ENCODE data around the gene ACAN.

Gene ACAN

DNA sequence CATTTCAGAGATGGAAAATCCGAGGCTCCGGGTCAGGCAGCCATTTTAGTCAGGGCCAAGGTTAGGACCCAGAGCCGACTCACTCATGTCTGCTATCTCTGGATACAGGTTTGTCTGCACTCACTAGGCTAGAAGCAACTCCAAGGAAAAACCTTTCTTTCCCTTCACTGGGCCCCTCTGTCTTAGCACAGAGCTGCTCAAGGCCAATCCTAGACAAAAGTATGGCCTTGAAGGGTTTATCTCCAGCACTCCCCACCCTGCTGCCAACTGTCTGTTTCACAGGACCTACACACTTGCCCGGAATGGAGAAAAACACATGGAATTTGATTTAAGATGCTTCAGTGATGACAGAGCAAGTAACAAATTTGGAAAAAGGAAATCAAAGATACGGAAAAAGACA lies 25.6 kb downstream of the ACAN start:
- TF ChIP-seq, protein P1, sequence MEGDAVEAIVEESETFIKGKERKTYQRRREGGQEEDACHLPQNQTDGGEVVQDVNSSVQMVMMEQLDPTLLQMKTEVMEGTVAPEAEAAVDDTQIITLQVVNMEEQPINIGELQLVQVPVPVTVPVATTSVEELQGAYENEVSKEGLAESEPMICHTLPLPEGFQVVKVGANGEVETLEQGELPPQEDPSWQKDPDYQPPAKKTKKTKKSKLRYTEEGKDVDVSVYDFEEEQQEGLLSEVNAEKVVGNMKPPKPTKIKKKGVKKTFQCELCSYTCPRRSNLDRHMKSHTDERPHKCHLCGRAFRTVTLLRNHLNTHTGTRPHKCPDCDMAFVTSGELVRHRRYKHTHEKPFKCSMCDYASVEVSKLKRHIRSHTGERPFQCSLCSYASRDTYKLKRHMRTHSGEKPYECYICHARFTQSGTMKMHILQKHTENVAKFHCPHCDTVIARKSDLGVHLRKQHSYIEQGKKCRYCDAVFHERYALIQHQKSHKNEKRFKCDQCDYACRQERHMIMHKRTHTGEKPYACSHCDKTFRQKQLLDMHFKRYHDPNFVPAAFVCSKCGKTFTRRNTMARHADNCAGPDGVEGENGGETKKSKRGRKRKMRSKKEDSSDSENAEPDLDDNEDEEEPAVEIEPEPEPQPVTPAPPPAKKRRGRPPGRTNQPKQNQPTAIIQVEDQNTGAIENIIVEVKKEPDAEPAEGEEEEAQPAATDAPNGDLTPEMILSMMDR (IDR thresholded peaks at IDR 0.05; ENCODE audit: borderline replicate concordance, insufficient read depth, low read depth, low read length): no peak
- H3K4me3 ChIP-seq (ENCODE audit: low read depth, low read length): no peak overlapping the region

DNA sequence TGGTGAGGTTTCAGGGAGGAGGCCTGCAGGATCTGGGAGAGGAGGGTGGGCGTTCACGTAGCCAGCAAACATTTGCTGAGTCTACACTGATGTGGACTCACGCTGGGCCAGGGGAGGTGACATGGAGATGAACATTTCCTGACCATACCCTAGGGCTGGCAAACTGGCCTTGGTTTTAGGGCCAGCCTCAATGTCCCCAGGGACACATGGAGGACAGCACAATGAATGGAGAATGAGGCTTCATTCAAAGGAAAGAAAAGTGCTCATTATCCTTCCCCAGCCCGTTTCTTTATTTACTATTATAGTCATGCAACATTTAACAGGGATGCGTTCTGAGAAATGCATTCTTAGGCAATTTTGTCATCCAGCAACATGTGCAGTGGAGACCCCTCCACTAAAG lies 26.8 kb downstream of the ACAN start:
- H3K4me3 ChIP-seq (ENCODE audit: low read depth, low read length): no peak overlapping the region
- TF ChIP-seq, protein P1 (IDR thresholded peaks at IDR 0.05; ENCODE audit: borderline replicate concordance, insufficient read depth, low read depth, low read length): no peak

DNA sequence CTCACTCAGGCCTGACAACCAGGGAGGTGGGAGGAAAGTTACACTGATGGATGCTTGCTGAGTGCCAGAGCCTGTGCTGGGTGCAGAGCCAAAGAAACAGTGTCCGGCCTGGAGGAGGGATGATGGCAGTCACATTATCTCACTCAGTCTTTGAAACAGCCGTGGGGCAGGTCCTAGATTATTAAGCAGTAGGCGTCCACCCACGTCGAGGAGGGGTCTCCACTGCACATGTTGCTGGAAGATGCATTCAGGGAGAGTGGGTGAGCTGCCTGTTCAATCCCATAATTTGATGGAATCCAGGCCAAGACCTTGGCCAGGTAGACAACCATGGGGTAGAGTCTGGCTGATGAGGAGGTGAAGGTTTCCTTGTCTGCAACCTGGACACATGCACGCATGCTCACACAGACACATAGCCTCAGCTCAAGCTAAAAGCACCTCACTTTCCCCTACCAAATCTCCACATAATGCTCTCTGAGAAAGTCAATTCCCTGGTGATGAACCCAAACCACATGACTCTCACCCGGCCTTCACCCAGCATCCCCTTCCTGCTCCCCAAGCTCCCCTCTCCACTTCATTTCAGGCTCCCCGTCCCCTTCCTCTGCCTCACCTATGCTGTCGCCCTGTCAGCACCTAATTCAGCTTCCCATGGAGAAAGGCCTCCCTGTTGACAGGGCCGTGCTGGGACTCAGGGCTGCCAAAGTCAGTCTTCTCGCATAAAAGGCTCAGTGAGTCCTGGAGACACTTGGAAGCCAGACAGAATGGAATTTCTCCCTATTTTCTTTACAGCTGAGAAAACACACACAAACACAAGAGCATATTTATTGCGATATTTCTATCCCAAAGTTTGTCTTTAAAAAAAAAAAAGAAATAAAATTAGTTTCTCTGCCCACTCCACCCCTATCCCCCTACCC lies 29.8 kb downstream of the ACAN start:
- no peak overlapping the region for H3K4me3 ChIP-seq (ENCODE audit: low read depth, low read length)
- TF ChIP-seq, protein P1 (IDR thresholded peaks at IDR 0.05; ENCODE audit: borderline replicate concordance, insufficient read depth, low read depth, low read length): no peak

DNA sequence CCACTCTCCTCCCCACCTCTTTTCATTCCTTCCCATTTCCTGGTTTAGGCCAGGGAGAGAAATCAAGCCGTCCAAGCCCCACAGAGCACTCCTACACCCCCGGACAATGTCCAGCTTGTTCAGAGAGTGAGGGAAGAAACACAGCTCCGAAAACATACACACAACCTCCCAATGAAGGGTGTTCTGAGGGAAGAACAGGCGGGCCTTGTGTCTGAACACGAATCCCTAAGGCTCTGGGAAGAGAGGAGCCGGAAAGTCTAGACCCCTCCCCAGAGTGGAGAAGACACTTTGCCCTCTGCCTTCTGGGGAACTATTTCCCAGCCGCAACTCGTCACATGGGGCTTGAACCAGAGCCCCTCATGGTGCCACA lies 30.5 kb downstream of the ACAN start:
- H3K4me3 ChIP-seq (ENCODE audit: low read depth, low read length): no peak overlapping the region
- TF ChIP-seq, protein P1 (IDR thresholded peaks at IDR 0.05; ENCODE audit: borderline replicate concordance, insufficient read depth, low read depth, low read length): no peak

DNA sequence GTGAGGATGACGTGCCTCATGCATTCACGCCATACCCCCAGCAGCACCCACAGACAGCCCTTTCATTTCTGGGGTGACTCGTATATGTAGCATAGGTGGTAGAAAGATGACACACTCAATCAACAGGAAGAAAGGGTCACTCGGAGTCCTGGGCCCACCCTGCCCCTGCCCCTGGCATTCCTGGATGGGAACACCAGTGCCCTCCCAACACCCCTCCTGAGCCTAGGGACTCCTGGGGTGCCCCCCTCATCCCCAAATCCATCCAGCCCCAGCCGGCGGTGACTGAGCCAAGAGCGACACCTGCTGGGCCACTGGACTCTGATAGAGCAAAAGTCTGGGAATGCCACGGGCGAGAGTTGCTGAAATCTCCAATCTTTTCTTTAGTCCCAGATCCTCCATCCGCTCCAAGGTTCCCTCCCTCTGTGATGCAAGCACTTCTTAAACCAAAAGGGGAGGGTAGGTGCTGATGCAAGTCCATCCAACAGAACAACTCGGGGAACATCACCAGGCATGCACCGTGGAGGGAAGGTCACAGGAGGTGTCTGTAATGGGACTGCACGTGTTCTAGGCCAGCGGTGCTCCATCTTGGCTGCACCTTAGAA lies 31.1 kb downstream of the ACAN start:
- TF ChIP-seq, protein P1 (IDR thresholded peaks at IDR 0.05; ENCODE audit: borderline replicate concordance, insufficient read depth, low read depth, low read length): peak; percentile 56; the same call in 1 of the 2 replicates

DNA sequence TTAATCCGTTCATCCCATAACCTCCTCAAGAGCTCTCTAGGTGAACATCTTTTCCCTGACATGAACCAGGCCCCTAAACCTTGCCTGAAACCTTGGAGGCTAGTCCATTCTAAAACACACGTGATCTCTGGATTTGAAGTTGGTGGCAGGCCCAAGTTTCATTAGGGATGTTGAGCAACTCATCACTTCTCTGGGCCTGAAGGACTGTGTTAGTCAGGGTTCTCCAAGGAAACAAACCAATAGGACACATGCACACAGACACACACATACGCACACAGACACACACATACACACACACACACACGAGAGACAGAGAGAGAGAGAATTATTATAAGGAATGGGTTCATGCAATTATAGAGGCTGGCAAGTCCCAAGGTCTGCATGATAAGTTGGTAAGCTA lies 31.9 kb downstream of the ACAN start:
- no peak overlapping the region for H3K4me3 ChIP-seq (ENCODE audit: low read depth, low read length)
- TF ChIP-seq, protein P1 (IDR thresholded peaks at IDR 0.05; ENCODE audit: borderline replicate concordance, insufficient read depth, low read depth, low read length): no peak

More for the DNA sequence above, 31.1 kb downstream of the ACAN start:
- H3K4me3 ChIP-seq (ENCODE audit: low read depth, low read length): no peak overlapping the region

DNA sequence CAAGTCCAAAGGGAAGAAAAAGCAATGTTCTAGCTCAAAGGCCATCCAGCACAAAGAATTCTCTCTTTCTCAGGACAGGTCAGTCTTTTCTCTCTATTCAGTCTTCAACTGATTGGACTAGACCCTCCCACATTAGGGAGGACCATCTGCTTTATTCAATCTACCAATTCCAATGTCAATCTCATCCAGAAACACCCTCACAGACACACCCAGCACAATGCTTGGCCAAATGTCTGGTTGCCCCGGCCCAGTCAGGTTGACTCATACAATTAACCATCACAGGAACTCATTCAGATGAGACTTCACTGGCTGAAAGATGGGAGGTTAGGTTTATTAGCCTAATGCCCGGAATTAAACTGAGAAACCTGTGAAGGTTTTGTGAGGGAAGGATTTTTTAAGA lies 32.4 kb downstream of the ACAN start:
- TF ChIP-seq, protein P1 (IDR thresholded peaks at IDR 0.05; ENCODE audit: borderline replicate concordance, insufficient read depth, low read depth, low read length): no peak
- no peak overlapping the region for H3K4me3 ChIP-seq (ENCODE audit: low read depth, low read length)
